NCI-H2081 (cell line): Measurements from ENCODE around the gene POLR2J.

Source experiments
- DNase-seq, 2 experiments: peaks; one replicate each; lab custom pipeline; 2025; lab: John Stamatoyannopoulos, UW

POLR2J gene

GRCh38 chr7:102436118-102436517, 42.6 kb downstream of the POLR2J start:
- DNase-seq = no peak

DNA sequence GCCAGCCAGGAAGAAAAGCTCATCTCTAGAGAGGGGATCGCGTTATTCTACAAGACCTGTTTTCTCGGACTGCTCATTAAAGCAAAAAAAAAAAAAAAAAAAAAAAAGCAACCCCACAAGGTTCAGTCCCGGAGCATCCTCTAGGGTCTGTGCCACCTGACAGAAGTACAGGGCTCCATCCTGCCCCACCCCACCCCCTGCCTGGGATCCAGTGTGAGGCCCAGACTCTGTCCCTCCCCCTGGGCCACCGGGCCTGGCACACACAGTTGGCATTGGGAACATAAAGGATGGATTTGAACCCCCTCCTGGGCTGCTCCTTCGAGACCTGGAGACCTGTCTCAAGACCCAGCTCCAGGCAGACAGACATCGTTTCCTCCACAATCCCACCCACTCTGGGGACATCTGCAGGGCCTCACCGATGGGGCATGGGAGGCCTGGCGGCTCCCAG, 44.7 kb downstream of the POLR2J start:
- DNase-seq = no peak

GRCh38 chr7:102433219-102434038, 45.3 kb downstream of the POLR2J start, which contains the start of gene ORAI2:
Gene ORAI2, plus strand, starts transcription at chr7:102433575. Its CDS starts 5,382 bp downstream, at chr7:102438957.
- DNase-seq = peak; percentile 75 to 79

DNA sequence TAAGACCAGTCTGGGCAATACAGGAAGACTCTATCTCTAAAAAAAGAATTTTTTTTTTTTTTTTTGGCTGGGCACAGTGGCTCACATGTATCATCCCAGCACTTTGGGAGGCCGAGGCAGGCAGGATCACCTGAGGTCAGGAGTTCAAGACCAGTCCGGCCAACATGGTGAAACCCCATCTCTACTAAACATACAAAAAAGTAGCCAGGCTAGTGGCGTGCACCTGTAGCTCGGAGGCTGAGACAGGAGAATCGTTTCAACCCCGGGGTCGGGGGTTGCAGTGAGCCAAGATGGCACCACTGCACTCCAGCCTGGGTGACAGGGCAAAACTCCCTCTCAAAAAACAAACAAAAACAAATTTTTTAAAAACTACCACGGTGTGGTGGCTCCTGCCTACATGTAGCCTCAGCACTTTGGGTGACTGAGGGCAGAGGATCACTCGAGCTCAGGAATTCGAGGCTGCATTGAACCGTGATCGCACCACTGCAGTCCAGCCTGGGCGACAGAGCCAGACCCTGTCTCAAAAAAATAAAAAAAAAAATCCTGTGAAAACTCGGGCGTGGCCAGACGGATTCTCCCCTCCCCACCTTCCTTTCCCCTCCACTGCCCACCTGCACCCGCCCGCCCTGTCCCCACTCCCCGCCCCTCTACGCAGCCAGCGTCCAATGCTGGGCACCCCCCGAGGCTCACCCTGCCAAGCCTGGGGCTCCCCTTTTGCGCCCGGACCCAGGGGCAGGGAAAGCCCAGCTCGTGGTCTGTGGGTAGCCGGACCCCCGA, 46.1 kb downstream of the POLR2J start:
- DNase-seq = no peak

DNA sequence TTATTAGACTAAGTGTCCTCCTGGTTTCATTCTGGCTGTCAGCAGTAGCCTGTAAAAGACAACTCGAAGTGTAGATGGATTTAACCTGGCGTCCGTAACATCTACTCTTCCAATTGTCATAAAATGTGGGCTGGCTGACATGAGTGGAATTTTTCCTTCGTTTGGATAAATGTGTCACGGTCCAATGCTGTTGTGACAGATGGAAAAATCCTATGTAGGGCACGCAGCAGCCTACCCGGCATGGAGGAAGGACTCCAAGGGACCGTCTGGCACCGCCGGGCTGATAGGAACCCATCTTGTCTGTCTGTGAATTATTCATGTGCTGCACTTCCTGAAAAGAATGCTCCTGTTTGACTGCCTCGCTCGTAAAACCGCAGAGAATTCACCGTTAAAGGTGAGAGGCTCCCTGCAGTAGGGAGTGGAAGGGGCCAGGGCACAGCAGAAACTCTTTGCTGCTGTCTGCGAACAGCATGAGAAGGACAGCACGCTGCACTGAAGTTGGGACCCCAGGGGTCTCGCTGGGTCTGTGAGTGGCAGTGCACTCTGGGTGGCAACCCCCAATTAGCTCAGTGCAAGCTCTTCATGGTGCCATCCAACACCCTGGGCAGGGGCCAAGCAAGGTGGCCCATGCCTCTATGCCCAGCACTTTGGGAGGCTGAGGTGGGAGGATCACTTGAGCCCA, 47.0 kb downstream of the POLR2J start:
- DNase-seq = peak in 1 of 2 experiments; percentile 33

DNA sequence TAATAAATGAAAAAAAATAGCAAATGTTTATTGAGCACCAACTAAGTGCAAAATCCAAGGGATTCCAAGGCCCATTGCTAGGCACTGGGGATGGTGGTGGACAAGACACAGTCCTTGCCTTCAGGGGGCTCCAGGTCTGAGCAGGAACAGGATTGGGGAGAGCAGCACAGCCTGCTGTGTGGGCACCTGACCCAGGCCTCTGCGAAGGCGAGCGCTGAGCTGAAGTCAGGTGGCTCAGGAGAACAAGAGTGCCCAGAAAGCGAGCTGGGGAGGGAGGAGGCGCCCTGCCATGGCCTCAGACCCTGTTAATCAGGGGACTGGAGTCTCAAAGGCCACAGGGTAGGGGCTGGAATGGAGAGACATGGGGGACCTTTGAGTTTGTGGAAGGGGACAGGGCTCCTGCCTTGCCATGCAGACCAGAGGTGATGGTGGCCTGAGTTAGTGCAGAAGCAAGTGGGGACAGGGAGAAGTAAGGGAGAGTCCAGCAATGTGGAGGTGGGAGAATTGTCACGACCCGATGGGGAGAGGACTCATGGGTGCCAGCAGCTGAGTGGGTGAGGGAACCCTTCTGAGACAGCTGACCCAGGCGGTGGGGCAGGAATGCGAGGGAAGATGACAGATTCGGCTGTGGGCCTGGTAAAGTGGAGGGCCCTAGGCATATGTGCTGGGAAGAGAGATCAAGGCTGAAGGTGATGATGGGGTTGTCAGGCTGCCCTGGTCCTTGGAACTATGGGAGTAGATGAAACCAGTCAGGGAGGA, 49.4 kb downstream of the POLR2J start:
- DNase-seq = no peak

GRCh38 chr7:102427019-102427405, 51.7 kb downstream of the POLR2J start:
- DNase-seq = no peak

DNA sequence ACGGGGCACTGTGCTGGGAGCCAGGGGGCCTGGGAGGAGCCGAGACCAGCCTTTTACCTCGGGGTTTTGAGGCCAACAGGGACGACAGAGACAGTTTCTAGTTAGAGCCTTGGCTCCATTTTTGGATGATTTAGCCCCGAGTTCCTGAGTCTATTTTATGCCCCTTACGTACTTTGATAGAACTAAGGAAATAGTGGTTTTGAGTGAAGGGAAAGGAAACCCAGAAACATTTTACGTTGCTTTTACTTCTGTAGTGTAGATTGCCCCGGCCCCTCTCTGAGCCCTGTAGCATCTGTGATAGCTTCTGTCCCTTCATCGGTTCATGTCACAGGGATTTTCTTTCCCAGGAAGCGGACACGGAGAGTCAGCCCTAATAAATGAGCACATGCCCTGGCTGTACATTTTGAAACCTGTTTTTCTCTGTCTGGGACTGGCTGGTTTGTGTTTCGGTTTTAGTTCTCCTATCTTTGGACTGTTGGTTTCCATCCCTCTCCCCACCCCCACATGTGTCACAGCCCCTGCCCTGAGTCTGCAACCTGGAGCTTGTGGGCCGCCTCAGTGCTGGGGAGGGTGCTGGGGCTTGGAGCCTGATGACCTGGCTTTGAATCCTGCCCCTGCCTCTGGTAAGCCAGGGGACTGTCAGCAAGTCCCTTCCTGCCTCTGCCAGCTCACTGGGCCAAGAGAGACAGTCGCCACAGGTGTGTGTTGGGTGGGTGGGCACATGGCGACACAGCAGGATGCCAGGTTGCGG, 52.3 kb downstream of the POLR2J start:
- DNase-seq = no peak

DNA sequence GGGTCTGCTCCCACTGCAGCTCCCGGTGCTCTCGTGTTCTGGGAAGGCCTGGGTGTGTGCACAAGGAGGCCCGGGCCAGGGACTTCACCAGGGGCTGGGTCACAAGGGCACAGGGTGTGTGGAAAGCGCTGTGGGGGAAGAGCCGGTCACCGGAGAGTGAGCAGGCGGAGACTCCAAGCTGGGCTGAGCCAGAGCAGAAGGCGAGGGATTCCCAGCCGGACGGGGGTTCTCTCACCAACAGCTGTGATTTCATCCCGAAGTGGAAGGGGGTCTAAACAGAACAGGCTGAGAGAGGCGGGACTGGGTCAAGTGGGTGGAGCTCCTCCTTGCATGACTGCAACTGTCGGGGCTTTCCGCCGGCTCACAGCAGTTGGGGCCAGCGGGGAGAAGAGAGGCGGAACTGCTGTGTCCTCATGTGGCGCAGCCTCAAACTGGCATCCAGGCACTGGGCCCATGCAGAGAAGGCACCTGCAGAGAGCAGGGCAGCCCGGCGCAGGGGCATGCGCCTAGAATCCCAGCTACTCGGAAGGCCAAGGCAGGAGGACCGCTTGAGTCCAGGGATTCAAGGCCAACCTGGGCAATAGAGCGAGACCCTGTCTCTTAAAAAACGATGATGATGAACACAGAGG, 53.0 kb downstream of the POLR2J start:
- DNase-seq = no peak

- no peak for DNase-seq
These were observed 53.9 kb downstream of the POLR2J start for GRCh38 chr7:102424787-102425218.

DNA sequence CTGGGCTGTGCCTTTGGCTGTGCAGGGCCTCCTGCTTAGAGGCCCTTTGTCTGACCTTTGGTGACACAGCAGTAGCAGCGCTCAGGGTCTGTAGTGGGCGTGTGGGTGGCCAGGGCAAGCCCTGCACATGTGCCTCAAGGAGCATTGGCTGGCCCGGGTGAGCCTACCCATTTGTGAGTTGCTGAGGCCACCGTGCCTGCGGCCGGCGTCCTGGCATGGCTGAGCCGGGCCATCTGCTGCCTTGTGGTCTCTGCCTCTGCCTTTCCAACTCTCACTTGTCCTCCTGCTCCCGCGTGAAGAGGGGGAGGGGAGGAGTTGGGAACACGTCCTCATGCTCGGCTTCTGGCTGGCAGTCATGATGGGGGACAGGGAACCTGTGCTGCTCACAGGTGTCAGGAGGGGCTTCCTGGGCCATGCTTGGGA, 54.6 kb downstream of the POLR2J start:
- no peak for DNase-seq
